ENCODE data around the gene EIF4A2. TPM values are rescaled to one million over a fixed set of nuclear protein-coding genes. Genes with fewer than 3 reads are reported as not detected.

EIF4A2 gene
- total RNA-seq, 1 experiment from 2014 or later: 398 TPM

DNA sequence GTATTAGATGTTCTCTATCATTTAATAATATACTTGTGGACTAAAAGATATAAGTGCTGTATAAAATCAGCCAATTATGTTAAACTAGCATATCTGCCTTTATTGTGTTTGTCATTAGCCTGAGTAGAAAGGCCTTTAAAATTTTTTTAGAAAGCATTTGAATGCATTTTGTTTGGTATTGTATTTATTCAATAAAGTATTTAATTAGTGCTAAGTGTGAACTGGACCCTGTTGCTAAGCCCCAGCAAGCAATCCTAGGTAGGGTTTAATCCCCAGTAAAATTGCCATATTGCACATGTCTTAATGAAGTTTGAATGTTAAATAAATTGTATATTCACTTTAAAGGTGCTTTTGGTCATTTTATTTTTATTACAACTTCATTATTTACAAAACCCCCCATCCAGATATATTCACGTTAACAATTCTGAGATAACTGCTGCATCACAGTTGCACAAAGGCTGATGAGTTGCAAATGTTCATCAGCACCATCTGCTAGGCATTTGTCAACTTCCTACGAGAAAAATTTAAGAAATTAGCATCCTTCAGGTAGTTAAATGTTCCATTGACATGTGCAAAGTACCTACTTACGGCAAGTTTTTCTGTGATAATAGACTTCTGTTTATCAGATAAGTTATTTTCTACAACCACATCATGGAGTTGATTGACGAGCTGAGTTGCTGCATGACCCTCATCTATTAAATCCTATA, 6.3 kb downstream of the EIF4A2 start:
- no peak overlapping the region for H3K18ac ChIP-seq (ENCODE audit: insufficient read length, low read depth, low read length)
- no peak overlapping the region for H3T11ph ChIP-seq (ENCODE audit: low read length)
- no peaks in the 10 kb centered on the region for H3K4me1 ChIP-seq (ENCODE audit: insufficient read depth, low read length)
- no peaks in the 10 kb centered on the region for H4K20me1 ChIP-seq (ENCODE audit: control insufficient read depth, insufficient read depth, insufficient read length)
- no peak overlapping the region for H2AFZ ChIP-seq (ENCODE audit: low read length)
- no peaks in the 10 kb centered on the region for H3K27me3 ChIP-seq (ENCODE audit: insufficient read depth, low read length)
- no peak overlapping the region for H4K91ac ChIP-seq (ENCODE audit: insufficient read length, low read depth, low read length)
- TF ChIP-seq, protein P1, sequence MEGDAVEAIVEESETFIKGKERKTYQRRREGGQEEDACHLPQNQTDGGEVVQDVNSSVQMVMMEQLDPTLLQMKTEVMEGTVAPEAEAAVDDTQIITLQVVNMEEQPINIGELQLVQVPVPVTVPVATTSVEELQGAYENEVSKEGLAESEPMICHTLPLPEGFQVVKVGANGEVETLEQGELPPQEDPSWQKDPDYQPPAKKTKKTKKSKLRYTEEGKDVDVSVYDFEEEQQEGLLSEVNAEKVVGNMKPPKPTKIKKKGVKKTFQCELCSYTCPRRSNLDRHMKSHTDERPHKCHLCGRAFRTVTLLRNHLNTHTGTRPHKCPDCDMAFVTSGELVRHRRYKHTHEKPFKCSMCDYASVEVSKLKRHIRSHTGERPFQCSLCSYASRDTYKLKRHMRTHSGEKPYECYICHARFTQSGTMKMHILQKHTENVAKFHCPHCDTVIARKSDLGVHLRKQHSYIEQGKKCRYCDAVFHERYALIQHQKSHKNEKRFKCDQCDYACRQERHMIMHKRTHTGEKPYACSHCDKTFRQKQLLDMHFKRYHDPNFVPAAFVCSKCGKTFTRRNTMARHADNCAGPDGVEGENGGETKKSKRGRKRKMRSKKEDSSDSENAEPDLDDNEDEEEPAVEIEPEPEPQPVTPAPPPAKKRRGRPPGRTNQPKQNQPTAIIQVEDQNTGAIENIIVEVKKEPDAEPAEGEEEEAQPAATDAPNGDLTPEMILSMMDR (conservative IDR thresholded peaks at IDR 0.05): no peak
- Mint-ChIP-seq H3K4me1 (peaks cover 11 to 21% of the 10 kb centered on the region in 2 experiments), H3K4me3 (no peak overlapping the region), H3K27me3 (ENCODE audit: low read depth) (no peaks in the 10 kb centered on the region), H3K27ac (peak overlapping the region in 1 of 3 experiments; percentile 91; a peak in 2 of 7 replicates), H3K9me3 (peaks cover 0 to 1% of the 10 kb centered on the region in 2 experiments; a peak in 2 of 5 replicates), H3K36me3 (ENCODE audit: insufficient read depth in 1 of 3, low read depth in 3 of 3) (peaks cover 65 to 94% (median 82%) of the 10 kb centered on the region in 3 experiments)
- H3K23ac ChIP-seq (ENCODE audit: insufficient read length, low read depth, low read length): no peak overlapping the region
- H3K4ac ChIP-seq (ENCODE audit: low read depth, low read length): no peak overlapping the region
- peaks cover 6% of the 10 kb centered on the region for H3K23me2 ChIP-seq (ENCODE audit: insufficient read length, low read depth, low read length, poor library complexity, severe bottlenecking)
- no peak overlapping the region for H2AK5ac ChIP-seq (ENCODE audit: insufficient read length, low read length)
- H4K5ac ChIP-seq (ENCODE audit: insufficient read length, low read depth, low read length): no peak overlapping the region
- H3K27ac ChIP-seq (ENCODE audit: insufficient read length, low read depth, low read length): no peak overlapping the region
- no CpG with 5 or more reads among the region's 4 CpGs for WGBS (ENCODE audit: extremely low coverage, insufficient read length, low lambda C conversion rate)
- no peak overlapping the region for H4K8ac ChIP-seq (replicated peaks; ENCODE audit: insufficient read length, low read depth, low read length)
- H3K9ac ChIP-seq (ENCODE audit: extremely low read depth, insufficient read length, low read length): no peak overlapping the region
- no peak overlapping the region for H2BK120ac ChIP-seq (ENCODE audit: low read depth, low read length, poor library complexity, severe bottlenecking)
- H3K79me1 ChIP-seq (ENCODE audit: insufficient read depth, low read depth, low read length, poor library complexity, severe bottlenecking): no peaks in the 10 kb centered on the region
- H3K56ac ChIP-seq (ENCODE audit: insufficient read length, low read depth, low read length): no peak overlapping the region
- H3K4me2 ChIP-seq (ENCODE audit: insufficient read depth, insufficient read length, low read length): no peak overlapping the region
- DNase-seq: no peak
- no peak overlapping the region for H2BK20ac ChIP-seq (ENCODE audit: low read depth, low read length, poor library complexity, severe bottlenecking)
- H3K79me2 ChIP-seq (ENCODE audit: insufficient read depth, low read length): peaks cover 8% of the 10 kb centered on the region; the same call in 1 of the 2 replicates
- H3K9me3 ChIP-seq (ENCODE audit: control insufficient read depth, low read depth, low read length): no peaks in the 10 kb centered on the region
- no peak overlapping the region for H2BK12ac ChIP-seq (ENCODE audit: insufficient read length, low read depth, low read length)
- no peak overlapping the region for H2BK5ac ChIP-seq (ENCODE audit: insufficient read length, low read length)
- no peak overlapping the region for H2BK15ac ChIP-seq (ENCODE audit: low read depth, low read length)
- H3K14ac ChIP-seq (ENCODE audit: insufficient read depth, low read length): no peak overlapping the region

Measured in H9 (cell line).